GM18507 (cell line): Measurements from ENCODE around the gene M1AP.
"Not testable (repeated sequence)": the region's sequence is repeated elsewhere in the genome, so short reads cannot be mapped to it uniquely, and the experiment has no call there.

Source experiments
- DNase-seq: peaks from one replicate; pipeline ENCODE4 v3.0.0; 2011; ENCODE audit warnings: low read depth; ENCODE audit not compliant: insufficient read length; ENCODE audit errors: extremely low spot score
- FAIRE-seq: peaks from 2 replicates; lab custom pipeline; 2011; peaks lifted over from hg19 to GRCh38; lab: Jason Lieb, UNC

M1AP gene

DNA sequence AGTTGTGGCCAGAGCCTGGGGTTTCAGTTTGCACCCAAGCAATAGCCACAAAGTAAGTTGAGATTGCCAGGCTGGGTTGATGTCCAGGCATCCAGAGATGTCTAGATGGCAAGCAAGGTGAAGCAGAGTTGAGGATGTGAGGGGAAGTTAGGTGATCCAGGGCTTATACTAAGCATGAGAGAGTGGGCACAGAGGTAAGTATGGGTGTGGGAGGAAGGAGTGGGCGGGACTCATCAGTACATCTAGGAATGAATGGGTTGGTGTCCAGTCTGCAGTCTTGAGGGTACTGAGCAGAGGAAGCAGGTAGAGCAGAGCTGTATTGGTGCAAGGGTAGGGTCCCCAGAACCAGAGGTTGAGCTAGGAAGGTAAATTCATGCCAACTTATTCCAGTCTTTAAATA is 7.4 kb upstream of the M1AP start:
- FAIRE-seq (no peak), DNase-seq (no peak)

DNA sequence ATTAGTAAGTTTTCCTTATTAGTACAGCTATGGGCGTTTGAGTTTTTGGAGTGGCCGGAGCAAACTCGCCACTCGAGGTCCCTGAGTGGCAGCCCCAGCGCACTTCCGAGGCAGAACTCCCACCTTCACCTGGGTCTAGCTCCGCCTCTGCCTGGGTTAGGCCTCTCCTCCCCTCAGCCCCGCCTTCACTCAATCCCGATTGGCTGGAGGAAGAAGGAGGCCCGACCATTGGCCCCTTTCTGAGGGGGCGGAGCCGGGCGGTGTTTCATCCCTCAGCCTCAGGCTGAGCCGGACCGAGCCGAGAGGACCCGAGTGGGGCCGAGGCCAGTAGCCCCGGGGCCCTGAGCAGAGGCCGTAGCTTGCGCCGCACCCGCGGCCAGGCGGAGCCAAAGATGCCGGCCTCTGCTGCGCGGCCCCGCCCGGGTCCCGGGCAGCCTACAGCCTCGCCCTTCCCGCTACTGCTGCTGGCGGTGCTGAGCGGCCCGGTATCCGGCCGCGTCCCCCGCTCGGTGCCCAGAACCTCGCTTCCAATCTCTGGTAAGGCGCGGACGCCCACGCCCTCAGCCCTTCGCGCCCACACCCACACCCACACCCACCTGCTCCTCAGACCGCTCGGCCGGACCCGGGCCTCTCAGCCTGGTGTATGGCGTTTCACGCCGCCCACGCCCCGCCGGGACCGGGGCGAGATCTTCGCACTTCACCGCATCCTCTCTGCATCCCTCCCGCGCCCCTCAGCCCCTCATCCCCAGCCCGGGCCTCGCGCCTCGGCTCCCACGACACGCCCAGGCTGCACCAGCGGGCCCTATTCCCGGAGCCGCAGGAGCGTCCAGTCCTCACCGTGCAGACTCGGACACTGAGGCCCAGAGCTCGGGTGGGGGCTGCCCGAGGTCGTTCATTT is 6.1 kb upstream of the M1AP start, which contains the start of gene SEMA4F:
Gene SEMA4F (plus strand): TSS at position 263 of the 898 bp plus-strand sequence. CDS start 130 bp downstream, at position 393.
- peak; percentile 97 for FAIRE-seq
- peak; percentile 97 for DNase-seq

DNA sequence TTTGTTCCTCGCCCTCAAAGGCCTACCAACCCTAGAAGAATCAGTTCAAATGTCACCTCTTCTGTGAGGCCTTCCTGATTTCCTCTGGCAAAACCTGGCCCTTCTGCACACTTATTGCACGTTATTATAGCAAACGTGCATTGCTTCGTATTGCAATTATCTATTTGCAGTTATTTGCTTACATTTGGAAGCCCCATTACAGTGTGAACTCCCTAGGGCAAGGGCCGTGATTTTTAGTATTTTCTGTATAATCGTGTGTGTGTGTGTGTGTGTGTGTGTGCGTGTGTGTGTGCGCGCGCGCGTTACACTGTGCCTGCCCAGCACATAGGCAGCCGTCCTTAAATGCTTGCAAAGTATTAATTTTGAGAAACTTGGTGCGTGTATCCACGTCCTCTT is 5.5 kb upstream of the M1AP start:
- DNase-seq, result no peak
- no peak for FAIRE-seq

DNA sequence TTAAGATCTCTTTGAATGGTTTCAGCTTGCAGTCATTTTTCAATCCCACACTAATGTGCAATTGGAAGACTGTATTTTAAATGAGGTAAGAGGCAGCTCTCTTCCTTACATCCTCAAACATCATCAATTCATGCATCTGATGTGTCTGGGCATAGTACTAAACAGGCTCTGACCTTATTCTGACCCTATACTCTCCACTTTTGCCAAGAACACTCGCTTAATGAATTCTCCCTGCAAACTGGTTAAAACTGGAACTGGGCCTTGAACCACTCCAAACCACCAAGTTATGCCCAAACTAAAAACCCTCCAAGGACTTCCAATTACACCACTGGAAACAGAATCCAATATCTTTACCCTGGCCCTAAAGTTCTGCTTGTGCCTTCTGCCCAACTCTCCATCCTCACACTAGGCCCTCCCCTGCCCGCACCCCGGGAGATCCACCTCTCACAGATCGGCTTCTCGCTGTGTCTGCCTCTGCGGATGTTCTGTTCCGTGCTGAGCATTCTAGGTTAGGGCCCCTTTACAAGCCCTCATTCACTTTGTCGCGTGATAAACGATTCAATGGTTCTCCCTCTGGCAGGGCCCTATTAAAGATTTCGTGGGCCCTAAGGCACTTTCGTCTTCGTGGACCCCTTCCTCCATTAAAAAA is 1.2 kb downstream of the M1AP start:
- DNase-seq, result no peak
- no peak for FAIRE-seq

DNA sequence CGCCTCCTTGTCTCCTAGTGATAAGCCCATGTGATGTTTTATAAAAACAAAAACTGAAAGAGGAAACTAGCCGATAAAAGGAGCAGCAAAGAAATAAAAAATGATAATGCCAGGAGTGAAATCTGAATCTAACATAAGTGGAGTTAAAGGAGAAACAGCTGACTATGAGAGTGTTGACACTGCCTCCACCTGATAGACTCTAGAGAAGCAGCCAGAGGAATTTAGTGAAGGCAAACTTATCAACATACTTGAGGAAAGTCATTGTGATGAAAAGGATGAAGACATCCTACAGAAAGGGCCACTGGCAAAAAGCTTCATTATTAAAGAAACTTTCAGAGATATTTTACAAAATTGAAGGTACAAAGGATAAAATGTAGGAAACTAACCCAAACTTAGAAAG is 1.9 kb downstream of the M1AP start:
- FAIRE-seq, result no peak
- no peak for DNase-seq

DNA sequence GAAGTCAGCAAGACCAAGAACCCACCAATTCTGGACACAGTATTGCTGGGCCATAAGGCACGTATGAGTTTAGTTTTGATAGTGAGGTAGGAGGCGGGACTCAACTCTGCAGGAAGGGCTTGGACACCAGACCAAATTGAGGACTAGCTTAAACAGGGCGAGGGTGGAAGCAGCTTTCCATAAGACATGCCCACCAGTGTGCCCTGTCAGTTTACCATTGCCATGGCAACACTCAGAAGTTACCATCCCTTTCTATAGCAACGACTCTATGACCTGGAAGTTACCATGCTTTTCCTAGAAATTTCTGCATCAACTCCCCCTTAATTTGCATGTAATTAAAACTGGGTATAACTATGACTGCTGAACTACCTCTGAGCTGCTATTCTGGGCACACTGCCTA is 2.8 kb downstream of the M1AP start:
- DNase-seq, result no peak
- FAIRE-seq, result no peak

DNA sequence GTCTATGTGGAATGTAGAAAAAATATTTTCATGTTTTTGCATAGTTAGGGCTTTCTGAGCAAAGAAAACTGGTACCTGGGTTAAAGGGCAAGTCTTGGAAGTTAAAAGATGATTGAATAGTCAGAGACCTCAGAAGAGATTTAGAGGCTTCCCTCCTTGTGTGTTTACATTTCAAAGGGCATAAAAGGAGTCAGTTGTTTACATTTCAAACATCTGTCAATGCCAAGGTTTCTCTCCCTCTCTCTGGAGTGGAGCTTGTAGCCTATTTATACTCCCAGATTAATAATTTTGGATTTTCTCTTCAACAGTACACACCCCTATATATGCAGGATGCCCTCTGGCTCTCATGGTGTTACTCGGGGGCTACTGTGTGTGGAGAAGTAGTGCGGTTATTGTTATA is 8.6 kb downstream of the M1AP start:
- FAIRE-seq (no peak), DNase-seq (no peak)

DNA sequence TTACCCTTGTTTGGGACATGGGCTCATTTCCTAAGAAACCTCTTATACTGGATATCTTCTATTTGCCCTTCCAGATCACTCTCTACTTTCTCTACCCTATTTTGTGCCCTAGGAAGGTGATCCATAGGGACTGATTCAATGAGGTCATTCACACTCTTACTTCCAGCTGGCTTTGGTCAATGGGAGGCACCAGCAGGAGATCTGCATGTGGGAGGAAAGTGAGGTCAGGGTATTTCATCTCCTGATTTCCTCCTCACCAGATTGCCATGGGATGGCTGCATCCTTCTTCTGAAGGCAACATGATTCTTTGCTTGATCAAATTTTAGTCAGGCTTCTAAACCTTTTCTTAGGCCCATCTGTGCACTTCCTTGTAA is 15.2 kb downstream of the M1AP start:
- no peak for FAIRE-seq
- DNase-seq, result no peak

DNA sequence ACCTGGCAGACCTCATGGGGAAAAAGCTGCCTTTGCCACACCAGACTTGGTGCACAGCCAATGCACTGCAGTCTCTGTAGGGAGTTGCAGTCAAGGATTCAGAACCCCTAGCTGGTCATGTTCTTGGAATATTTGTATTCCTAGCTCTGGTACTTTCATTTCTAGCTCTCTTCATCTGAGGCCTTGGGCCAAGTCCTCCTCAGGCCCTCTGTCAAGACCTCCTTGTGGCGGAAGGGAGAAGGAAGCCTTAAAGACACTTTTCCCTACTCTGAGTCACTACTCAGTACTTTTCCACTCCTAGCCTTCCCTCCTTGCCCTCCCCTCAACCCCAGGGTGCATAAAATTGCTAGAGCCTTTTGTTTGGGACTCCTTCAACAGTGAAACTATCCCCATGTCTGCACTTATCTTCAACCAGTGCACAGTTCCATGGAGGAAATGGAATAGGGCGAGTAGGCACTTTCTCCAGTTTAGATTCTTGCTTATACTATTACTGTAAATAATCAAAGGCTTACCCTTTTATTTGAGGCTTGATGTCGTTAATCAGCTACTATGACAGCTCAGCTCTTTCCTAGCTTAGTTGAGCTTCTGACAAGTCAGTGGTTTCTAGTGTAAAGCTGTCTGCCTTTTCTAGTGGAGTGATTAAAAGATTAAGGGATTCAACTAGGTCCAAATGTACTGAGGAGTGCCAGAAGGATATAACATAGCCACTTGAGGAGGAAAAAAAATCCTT is 15.8 kb downstream of the M1AP start:
- FAIRE-seq, result no peak
- DNase-seq, result no peak

DNA sequence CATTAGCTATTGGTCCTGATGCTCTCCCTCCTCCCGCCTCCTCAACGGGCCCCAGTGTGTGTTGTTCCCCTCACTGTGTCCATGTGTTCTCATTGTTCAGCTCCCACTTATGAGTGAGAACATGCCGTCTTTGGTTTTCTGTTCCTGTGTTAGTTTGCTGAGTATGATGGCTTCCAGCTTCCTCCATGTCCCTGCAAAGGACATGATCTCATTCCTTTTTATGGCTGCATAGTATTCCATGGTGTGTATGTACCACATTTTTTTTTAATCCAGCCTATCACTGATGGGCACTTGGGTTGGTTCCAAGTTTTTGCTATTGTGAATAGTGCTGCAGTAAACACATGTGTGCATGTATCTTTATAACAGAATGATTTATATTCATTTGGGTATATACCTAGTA is 17.7 kb downstream of the M1AP start:
- DNase-seq, FAIRE-seq: not testable (repeated sequence)

DNA sequence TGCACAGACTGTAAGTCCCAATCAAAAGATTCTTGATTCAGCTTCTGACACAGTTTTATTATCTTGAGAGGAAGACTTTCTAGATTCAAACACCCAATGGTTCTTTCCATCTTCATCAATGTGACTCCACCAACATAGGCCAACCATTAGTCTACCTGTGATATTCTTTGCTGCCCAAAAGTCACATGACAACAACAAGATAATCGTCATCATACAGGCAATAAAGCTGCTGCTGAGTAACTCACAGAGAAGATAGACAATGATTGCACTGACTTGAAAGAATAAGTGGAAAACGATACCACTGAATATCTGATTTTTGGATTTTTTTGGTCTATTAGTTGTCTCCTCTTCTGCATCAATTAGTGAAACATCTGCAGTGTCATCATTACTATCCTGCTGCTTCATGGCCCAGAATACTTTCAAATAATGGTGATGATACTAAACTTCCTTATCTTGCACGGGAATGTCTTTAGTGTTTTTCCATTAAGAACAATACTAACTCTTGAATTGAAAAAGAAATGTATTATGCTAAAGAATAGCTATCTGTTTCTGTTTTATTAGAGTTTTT is 19.5 kb downstream of the M1AP start:
- DNase-seq (no peak), FAIRE-seq (no peak)

DNA sequence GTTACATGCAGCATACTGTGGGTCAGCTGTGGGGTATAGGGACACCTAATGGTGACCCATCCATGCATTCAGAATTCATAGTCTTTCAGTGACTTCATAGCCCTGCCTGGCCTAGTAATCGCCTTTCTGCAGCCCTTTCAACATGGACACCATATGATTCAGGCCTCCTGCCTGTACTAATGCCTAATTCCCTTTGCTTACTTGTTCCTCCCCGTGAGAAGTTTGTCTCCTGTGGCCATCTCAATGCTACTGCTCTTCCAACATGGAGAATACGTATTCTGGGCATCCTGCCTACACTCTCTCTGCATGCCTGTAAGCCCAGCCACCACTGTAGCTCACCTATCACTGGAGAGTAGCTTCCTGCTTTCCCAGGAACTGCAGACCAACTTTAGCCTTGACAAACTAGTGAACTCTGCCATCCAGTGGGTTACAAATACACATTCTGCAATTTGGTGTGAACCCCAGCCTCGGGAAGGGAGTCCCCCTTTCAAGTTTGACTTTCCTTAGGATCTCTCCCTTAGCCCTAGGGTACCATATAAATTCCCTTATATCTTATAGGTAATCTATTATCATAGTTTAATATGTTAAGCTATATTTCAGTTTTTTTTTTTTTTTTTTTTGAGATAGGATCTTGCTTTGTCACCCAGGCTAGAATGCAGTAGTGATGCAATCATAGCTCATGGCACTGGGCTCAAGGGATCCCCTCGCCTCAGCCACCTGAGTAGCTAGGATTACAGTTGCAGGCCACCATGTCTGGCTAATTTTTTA is 22.3 kb downstream of the M1AP start:
- DNase-seq, result no peak
- FAIRE-seq, result no peak

DNA sequence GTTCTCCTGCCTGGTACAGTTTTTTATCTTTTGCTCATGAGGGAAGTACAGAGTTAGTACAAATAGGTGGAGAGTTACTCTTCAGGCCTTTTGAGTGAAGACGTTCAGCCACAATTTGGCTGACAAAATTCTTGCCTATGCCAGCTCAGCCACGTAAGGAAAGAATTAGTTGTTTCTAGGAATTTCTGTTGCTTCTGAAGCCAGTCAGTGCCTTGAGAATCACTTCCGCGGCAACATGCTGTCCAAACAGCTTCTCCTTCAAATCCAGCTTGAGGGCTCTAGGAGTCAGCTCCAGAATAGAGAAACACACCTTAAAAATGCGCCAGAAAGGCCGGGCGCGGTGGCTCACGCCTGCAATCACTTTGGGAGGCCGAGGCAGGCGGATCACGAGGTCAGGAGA is 27.5 kb downstream of the M1AP start:
- FAIRE-seq (no peak), DNase-seq (no peak)

DNA sequence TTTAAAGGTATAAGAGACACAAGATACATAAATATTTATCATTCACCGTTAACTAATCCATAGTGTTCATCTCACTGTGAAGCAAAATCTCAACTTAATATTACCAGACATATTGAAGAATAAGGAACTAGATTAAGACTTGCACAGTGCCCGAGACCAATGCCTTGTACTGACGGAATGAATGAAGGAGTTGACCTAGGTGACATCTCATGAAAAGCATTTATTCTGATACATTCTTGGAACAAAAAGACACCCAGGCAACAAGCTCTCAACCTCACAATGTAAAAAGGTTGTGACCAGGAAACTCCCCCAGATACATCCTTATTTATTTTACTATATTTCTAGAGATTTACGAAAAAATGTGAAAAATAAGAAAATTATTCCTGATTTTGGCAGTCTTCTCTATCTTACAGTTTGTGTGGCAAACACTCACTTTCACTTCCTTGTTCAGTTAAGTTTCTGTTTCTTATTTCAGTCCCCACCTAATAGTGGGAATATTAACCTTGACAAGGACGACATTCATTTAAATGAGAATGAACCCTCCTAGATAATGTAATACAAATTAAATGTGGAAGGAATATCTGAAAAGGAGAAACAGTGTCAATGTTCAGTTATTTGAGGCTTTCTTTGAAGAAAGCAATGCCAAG is 28.4 kb downstream of the M1AP start:
- FAIRE-seq (peak; percentile 87), DNase-seq (no peak)

DNA sequence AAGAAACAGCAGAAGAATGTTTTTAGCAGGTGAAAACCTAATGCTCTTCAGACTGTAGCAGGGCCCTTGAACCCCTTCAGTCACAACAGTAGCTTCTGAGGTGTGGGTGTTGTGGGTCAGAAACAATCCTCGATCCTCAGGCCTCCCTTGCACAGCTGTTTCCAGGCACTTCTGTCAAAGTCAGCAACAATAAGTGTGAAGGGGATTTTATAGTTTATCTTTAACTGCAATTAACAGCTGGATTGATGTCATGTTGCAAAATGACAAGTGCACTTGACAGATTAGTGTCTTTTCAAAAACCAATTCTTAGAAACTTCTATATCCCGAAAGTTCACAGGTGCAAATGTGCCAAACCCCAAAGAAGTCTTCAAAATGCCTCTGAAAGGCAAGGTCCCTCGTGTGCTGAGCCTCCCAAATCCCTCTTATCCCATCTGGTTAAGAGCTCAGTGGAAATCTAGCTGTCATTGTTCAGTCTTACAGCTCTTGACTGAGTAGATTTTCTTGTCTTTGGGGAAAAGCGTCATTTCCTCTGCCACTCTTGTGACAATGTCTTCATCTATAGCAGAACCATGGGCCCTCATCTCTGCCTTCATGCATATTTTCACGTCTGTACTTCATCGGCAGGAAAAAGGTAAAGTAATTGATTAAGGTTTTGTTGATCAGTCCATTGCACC is 29.6 kb downstream of the M1AP start:
- DNase-seq, result no peak
- FAIRE-seq, result peak; percentile 5

DNA sequence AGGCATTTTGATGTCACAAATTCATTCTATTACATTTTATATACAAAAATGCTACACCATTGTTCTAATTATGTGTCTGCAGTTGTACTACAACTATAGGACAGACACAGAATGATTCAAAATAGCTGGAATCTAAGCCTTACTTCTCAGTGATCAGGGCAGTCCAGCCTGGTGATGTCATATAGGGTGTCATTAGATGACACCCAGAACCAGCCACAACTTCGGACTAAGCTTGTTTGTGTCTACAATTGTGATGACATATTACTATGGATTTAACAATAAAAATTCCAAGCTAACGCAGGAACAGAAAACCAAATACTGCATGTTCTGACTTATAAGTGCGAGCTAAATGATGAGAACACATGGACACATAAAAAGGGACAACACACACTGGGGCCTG is 31.0 kb downstream of the M1AP start:
- DNase-seq, result no peak
- no peak for FAIRE-seq

DNA sequence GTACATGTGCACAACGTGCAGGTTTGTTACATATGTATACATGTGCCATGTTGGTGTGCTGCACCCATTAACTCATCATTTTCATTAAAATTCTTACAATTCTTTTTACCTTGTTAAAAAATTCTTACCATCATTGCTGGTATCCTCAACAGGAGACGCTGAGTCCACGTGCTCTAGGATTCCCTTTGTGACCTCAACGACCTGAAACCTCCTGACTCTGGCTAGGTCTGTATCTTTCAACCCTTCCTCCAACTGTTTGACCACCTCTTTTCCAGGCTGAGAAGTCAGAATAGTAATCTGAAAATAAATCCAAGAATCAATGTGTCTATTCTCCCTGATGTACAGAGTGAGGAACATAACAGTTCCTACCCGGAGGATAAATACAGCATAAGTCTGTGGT is 41.2 kb downstream of the M1AP start:
- no peak for FAIRE-seq
- DNase-seq, result no peak

DNA sequence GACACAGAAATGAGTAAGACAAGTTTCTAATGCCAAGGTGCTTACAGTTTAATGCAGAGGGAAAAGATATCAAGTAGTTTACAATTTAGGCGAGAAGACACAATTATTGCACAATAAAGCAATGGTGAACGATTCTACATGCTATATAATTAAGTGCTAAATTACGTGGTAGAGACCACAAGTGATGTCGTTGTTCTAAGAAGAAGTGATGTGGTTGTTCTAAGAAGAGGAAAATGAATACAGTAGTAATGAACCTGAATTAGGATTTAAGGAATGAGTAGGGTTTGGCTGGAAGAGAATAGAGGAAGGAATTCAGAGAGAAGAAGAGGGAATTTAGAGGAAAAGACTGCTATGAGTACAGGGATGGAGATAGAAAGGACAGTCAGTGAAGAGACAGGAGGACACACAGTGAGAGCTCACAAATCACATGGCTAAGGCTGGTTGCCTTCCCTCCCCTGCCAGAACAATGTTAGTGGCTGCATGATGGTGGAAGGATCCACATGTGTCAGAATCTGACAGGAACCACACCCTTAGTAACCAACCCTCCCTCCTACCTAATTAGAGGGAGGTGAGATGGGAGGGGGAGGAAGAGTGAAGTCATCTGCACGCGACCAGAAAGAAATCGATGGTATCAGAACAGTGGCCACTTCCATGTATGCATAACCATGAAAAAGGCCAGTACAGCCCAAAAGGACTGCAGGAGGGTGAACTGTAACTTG is 44.7 kb downstream of the M1AP start:
- no peak for DNase-seq
- FAIRE-seq, result no peak
